ENCODE data around the gene TAMM41.
A peak's percentile ranks its signal among the peaks of the same experiment; 100 is the strongest.
"Not testable (repeated sequence)": the region's sequence is repeated elsewhere in the genome, so short reads cannot be mapped to it uniquely, and the experiment has no call there.

TAMM41 gene

GRCh38 chr3:11810276-11810675 lies 36.4 kb downstream of the TAMM41 start:
- no peak for DNase-seq

GRCh38 chr3:11808231-11808630 lies 38.5 kb downstream of the TAMM41 start:
- DNase-seq: no peak

- no peak for DNase-seq
Measured at GRCh38 chr3:11807686-11808085, 39.0 kb downstream of the TAMM41 start.

GRCh38 chr3:11805716-11806115 lies 41.0 kb downstream of the TAMM41 start:
- no peak for DNase-seq

- no peak for DNase-seq
Measured at GRCh38 chr3:11803977-11804892, 42.5 kb downstream of the TAMM41 start.

- DNase-seq: no peak
Measured at GRCh38 chr3:11799791-11800190, 46.9 kb downstream of the TAMM41 start.

GRCh38 chr3:11794927-11795326 lies 51.8 kb downstream of the TAMM41 start:
- DNase-seq: no peak

GRCh38 chr3:11791339-11792200 lies 55.1 kb downstream of the TAMM41 start:
- DNase-seq: no peak

GRCh38 chr3:11789412-11789811 lies 57.3 kb downstream of the TAMM41 start:
- no peak for DNase-seq

- no peak for DNase-seq
Measured at GRCh38 chr3:11784971-11785377, 61.7 kb downstream of the TAMM41 start.

- no peak for DNase-seq
Measured at GRCh38 chr3:11780341-11780740, 66.3 kb downstream of the TAMM41 start.

GRCh38 chr3:11779626-11780025 lies 67.1 kb downstream of the TAMM41 start:
- DNase-seq: no peak

GRCh38 chr3:11778248-11778647 lies 68.4 kb downstream of the TAMM41 start:
- DNase-seq: no peak

GRCh38 chr3:11776346-11776745 lies 70.3 kb downstream of the TAMM41 start:
- DNase-seq: no peak

- no peak for DNase-seq
Measured at GRCh38 chr3:11775493-11775892, 71.2 kb downstream of the TAMM41 start.

GRCh38 chr3:11774296-11774877 lies 72.3 kb downstream of the TAMM41 start:
- DNase-seq: no peak

- not testable (repeated sequence) for DNase-seq
Measured at GRCh38 chr3:11771931-11772330, 74.8 kb downstream of the TAMM41 start.

- DNase-seq: peak; percentile 65
Measured at GRCh38 chr3:11770477-11771391, 76.0 kb downstream of the TAMM41 start.

GRCh38 chr3:11769704-11770476 lies 76.8 kb downstream of the TAMM41 start:
- DNase-seq: no peak

- no peak for DNase-seq
Measured at GRCh38 chr3:11768604-11769003, 78.1 kb downstream of the TAMM41 start.

- no peak for DNase-seq
Measured at GRCh38 chr3:11764931-11765363, 81.7 kb downstream of the TAMM41 start.
